Endothelial cell of umbilical vein (primary cell): ENCODE measurements around the gene ARHGAP31.

Experiments used
- POLR2A ChIP-seq: IDR thresholded peaks from 2 replicates; pipeline ENCODE4 v1.6.1; 2012; ENCODE audit warnings: low read depth, mild to moderate bottlenecking, control low read depth, low read length
- TF ChIP-seq, protein P1 (sequence below): IDR thresholded peaks from 2 replicates; pipeline ENCODE4 v1.6.1; 2011; ENCODE audit not compliant: insufficient read depth, insufficient read length

DNA sequence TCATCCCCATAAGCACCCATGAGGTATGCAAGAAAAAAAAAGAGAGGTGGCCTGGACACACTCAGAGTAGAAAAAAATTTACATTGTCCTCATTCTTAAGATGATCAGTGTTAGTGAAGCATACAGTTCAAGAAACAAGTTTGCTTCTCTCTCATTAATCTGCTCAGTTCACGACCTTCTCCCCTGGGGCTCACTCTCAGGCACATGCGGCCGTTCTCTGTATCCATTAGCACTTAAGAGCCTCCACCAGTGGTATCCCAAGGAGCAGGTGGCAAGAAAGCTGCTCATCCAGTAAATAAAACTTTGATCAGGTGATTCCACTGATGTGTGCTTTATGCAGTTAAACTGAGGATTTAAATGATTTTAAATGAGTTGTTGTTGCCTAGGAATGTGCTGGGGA, 57.4 kb downstream of the ARHGAP31 start:
- TF ChIP-seq POLR2A, result no peak
- TF ChIP-seq, protein P1, sequence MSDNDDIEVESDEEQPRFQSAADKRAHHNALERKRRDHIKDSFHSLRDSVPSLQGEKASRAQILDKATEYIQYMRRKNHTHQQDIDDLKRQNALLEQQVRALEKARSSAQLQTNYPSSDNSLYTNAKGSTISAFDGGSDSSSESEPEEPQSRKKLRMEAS, result no peak
